Stimulated activated CD4-positive, alpha-beta T cell treated with anti-CD3 and anti-CD28 coated beads, Interleukin-1b, Interleukin-23, amount 100 ng/mL, for 1 hour (primary cell): ENCODE data around the gene PIGN.
A peak's percentile ranks its signal among the peaks of the same experiment; 100 is the strongest.
"Not testable (repeated sequence)": the region's sequence is repeated elsewhere in the genome, so short reads cannot be mapped to it uniquely, and the experiment has no call there.

Experiments used
- DNase-seq, 2 donors: peaks; one replicate each; pipeline ENCODE4 v3.0.0-alpha.2; 2020; ENCODE audit warnings: low read depth in 2 of 2

Gene PIGN

GRCh38 chr18:62182220-62182619 lies 4.6 kb downstream of the PIGN start:
- DNase-seq: no peak

GRCh38 chr18:62179213-62179612 lies 7.6 kb downstream of the PIGN start:
- DNase-seq: no peak

- no peak for DNase-seq
Observed at GRCh38 chr18:62177271-62177670, 9.6 kb downstream of the PIGN start.

GRCh38 chr18:62175521-62175920 lies 11.3 kb downstream of the PIGN start:
- no peak for DNase-seq

- no peak for DNase-seq
Observed at GRCh38 chr18:62172298-62172697, 14.6 kb downstream of the PIGN start.

GRCh38 chr18:62170857-62171256 lies 16.0 kb downstream of the PIGN start:
- DNase-seq: no peak

- not testable (repeated sequence) for DNase-seq
Observed at GRCh38 chr18:62166524-62166923, 20.3 kb downstream of the PIGN start.

- no peak for DNase-seq
Observed at GRCh38 chr18:62165583-62165982, 21.3 kb downstream of the PIGN start.

- DNase-seq: no peak
Observed at GRCh38 chr18:62164855-62165487, 21.9 kb downstream of the PIGN start.

- DNase-seq: no peak
Observed at GRCh38 chr18:62164310-62164709, 22.5 kb downstream of the PIGN start.

- no peak for DNase-seq
Observed at GRCh38 chr18:62157843-62158242, 29.0 kb downstream of the PIGN start.

- no peak for DNase-seq
Observed at GRCh38 chr18:62152844-62153243, 34.0 kb downstream of the PIGN start.

GRCh38 chr18:62151068-62151771 lies 35.6 kb downstream of the PIGN start:
- DNase-seq: no peak

GRCh38 chr18:62144338-62144737 lies 42.5 kb downstream of the PIGN start:
- no peak for DNase-seq

GRCh38 chr18:62140259-62140658 lies 46.6 kb downstream of the PIGN start:
- no peak for DNase-seq

- DNase-seq: no peak
Observed at GRCh38 chr18:62138461-62139235, 48.2 kb downstream of the PIGN start.

- DNase-seq: peak; percentile 19
Observed at GRCh38 chr18:62131301-62131909, 55.5 kb downstream of the PIGN start.

- no peak for DNase-seq
Observed at GRCh38 chr18:62128157-62128556, 58.7 kb downstream of the PIGN start.

GRCh38 chr18:62126737-62127136 lies 60.1 kb downstream of the PIGN start:
- DNase-seq: no peak

- no peak for DNase-seq
Observed at GRCh38 chr18:62125702-62126101, 61.2 kb downstream of the PIGN start.

GRCh38 chr18:62122330-62122729 lies 64.5 kb downstream of the PIGN start:
- no peak for DNase-seq

GRCh38 chr18:62119884-62120283 lies 67.0 kb downstream of the PIGN start:
- no peak for DNase-seq
